GM18951 (cell line): ENCODE data around the gene MRPS2.

Source experiments
- POLR2A ChIP-seq: IDR thresholded peaks from 4 replicates; pipeline ENCODE4 v1.6.1; 2011; ENCODE audit warnings: mild to moderate bottlenecking; ENCODE audit not compliant: insufficient read length, insufficient read depth; ENCODE audit errors: extremely low read depth
- in situ Hi-C: fragments of 300-500 bp; cut with MboI; formaldehyde crosslinking; loops from one replicate; pipeline ENCODE4 v1.12.0; 2022; ENCODE audit warnings: low sequenced_read_pairs, mixed read lengths, inconsistent platforms; ENCODE audit not compliant: unreplicated experiment

Gene MRPS2

DNA sequence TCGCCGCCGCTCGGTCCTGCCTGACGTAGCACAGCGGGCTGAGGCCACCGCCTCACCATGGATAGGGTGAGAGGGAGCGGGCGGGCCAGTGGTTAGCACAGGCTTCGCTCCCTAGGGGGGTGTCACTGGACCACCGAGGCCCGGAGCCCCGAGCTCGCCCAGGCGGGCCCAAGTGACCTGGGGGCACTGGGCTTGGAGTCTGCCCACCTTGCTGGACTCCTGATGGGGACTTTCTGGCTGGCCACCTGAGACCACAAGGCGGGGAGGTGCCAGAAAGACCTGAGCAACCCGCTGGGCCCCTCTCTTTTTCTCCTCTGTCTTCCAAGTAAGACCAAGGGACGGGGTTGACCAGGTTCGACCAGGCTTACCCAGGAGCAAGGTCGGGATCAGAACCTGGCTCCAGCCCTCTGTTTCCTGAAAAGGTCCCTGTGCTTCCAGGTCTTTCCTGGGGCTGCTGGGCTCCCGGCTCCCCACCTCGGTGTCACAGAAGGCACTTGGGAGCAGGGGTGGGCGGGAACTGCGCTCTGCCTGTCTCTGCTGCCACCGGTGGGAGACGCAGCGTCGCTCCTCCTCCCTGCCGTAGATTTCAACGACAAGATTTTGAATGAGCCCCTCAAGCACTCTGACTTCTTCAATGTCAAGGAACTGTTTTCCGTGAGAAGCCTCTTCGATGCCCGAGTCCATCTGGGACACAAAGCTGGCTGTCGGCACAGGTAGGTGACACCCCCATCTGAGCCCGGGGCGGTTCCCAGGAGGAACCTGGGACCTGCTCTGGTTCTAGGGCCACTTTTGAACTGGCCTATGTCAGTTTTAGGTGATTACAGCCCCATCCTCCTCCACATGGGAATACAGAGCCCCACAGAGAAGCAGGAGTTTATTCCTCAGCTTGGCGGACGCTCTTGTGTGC is 1.0 kb downstream of the MRPS2 start:
- in situ Hi-C loops = no loop called here
- no peak for TF ChIP-seq POLR2A

DNA sequence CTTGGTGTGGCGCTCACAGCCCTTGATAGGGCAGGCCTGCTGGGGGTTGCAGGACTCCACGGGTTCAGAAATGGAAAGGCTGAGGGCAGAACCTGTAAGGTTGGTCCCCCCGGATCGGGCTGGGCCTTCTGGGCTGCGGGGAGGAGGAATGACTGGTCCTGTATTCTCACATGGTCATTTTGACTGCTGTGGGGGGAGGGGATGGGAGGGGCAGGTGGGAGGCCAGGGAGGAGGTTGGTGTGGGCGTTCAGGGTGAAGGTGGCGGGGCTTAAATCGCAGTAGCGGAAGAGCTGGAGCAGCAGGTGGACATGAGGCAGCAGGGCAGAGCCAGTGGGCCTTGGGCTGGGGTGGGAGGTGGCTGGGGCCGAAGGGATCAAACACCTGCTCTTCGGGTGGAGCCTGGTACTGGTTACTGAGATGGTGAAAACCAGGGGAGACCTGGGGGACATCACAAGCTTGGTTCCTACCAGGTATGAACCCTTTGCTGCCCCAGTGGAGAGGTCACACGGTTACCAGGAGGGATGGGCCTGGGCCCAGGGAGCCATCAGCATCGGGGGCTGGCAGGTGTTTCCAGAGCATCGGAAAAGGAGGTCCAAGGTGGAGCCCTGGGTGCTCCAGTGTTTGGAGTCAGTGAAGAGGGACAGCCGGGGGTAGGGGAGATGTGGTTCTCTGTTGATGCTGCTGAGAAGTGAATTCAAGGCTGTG is 1.8 kb downstream of the MRPS2 start:
- in situ Hi-C loops = no loop called here
- no peak for TF ChIP-seq POLR2A

DNA sequence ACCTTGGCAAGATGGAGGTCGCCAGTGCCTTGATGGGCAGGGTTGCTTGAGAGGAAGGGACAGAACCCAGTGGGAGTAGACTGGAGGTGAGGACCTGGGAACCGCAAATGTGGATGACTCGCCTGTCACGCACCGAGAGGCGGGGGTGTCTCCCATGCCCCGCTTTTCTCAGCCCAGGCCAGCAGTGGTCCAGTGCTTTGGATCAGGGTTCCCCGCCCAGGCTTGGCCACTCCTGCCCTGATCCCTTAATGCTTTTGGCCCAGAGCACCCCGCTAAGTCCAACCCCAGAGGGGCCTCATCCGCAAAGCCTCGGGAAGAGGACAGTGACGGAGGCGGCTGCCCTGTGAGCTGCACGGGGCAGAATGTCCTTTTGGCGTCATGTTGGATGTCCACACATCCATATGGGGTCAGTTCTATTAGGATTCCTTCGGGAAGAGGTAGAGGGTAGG is 2.4 kb downstream of the MRPS2 start:
- in situ Hi-C loops = no loop called here

DNA sequence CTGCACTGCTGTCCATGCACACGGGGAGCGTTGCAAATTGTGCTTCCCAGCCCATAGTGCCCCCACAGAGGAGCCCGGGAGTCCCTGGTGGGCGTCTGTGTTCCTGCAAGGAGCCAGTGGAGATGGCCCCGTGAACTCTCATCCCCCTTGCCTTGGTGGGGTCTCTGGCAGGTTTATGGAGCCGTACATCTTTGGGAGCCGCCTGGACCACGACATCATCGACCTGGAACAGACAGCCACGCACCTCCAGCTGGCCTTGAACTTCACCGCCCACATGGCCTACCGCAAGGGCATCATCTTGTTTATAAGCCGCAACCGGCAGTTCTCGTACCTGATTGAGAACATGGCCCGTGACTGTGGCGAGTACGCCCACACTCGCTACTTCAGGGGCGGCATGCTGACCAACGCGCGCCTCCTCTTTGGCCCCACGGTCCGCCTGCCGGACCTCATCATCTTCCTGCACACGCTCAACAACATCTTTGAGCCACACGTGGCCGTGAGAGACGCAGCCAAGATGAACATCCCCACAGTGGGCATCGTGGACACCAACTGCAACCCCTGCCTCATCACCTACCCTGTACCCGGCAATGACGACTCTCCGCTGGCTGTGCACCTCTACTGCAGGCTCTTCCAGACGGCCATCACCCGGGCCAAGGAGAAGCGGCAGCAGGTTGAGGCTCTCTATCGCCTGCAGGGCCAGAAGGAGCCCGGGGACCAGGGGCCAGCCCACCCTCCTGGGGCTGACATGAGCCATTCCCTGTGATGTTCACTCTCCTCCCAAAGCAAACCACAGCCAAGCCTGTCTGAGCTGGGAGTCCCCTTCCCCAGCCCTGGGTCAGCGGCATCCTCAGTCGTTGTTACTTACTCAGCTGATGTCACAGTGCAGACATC is 3.1 kb downstream of the MRPS2 start:
- no peak for TF ChIP-seq POLR2A
- in situ Hi-C loops = no loop called here

More for the DNA sequence above, 2.4 kb downstream of the MRPS2 start:
- no peak for TF ChIP-seq POLR2A

DNA sequence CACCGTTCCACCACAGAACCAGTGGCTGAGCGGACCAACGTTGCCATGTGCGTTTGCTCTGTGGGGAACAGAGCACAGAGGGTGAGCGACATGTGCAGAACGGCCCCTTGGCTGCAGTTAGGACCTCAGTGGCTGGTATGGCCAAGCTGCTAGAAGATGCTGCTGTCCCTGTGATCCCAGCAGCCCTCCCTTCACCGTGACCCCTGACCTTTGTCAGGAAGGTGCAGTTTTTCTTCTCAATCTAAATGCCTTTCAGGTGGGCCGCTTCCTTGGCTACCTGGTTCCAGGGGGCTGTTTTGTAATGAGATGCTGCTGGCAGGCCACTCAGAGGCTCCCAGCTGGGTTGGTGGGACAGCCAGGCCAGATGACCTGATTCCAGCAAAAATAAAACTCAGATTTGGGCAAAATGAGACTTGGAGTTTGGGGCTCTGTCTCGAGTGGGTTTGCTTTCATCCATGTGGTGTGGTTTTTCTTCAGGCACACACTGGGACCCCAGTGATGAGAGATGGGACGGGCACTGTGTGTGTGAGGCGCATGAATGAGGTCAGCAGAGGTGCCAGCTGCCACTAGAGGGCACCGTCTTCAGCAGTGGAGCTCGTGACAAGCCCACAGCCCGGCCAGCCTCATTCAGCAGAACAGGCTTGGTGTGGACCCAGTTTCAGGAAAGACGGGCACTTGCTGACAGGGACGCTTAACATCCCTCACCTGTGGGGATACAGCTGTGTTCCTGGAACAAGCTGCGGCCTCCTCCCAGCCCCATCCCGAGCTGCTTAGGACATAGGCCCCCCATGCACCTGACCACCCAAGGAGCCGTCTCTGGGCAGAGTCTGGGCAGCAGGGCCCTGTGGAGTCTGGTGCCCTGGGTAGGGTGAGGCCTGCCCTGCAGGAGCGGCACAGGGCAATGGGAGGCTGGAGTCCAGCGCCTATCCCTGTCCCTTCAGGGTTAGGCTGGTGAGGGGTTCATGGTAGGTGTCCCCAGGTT is 4.1 kb downstream of the MRPS2 start:
- in situ Hi-C loops = no loop called here
- TF ChIP-seq POLR2A = no peak

DNA sequence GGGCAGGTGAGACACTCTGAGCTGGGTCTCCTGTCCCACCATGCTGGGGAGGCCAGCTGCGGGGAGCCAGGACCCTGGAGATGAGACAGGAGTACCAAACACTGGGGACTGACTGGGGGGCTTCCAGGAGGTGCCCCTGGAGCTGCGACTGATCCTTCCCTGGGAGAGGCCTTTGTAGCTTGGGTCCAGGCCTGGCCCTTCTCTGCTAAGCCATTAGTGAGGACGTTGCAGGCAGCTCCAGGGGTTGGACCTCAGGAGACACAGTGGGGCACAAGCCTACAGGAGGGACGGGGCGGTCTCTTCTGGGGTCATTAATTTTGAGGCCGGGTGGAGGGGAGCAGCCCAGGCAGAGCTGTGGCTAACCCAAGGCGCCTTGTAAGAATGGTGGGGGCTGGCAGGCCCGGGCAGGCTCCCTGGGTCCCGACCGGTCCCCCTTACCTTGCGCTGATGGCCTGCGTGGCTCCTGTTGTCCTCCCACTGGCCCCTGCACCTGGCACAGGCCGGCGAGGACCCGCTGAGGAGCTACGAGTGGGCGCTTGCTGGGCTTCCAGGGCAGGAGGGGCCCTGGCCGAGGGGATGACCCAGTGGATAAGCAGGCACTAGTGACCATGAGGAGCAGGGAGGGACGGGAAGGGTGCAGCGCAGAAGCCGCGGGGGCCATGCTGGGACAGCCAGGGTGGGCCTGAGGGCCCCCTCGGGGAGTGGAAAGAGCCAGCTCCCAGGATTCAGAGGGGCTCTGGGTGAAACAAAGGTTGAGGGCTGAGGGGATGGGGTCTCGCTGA is 5.1 kb downstream of the MRPS2 start:
- in situ Hi-C loops = no loop called here
- TF ChIP-seq POLR2A = no peak

DNA sequence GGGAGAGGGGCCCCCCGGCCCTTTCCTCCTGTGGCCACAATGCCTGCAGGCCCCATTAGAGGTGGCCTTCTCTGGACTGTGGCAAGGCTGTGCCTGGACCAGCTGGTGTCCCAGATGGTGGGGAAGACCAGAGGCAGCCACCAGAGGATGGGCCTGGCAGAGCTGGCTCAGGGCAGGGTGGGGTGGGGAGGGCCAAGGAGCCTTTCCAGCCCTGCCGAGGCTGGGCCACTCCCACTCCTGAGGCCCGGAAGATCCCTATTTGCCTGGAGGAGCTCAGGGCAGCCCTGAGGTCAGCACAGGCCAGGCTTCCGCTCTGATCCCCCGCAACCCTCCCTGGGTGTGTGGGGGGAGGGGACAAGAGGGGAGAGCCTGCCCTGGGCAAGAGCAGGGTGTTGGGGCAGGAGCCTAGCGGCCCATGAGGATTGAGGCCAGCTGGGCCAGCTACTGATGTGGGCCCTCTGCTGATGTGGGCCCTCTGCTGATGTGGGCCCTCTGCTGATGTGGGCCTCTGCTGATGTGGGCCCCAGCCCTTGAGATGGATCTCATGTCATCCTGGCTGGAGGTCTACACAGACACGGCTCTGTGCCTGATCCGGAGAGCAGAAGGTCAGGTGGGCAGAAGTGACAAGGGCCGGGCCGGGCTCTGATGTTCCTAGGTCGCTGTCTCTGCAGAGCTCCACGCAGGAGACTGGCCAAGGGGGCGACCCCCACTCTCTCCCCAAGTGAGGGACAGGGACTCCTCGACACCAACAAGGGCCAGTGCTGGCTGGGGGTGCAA is 6.0 kb downstream of the MRPS2 start:
- in situ Hi-C loops = no loop called here
- TF ChIP-seq POLR2A = no peak

DNA sequence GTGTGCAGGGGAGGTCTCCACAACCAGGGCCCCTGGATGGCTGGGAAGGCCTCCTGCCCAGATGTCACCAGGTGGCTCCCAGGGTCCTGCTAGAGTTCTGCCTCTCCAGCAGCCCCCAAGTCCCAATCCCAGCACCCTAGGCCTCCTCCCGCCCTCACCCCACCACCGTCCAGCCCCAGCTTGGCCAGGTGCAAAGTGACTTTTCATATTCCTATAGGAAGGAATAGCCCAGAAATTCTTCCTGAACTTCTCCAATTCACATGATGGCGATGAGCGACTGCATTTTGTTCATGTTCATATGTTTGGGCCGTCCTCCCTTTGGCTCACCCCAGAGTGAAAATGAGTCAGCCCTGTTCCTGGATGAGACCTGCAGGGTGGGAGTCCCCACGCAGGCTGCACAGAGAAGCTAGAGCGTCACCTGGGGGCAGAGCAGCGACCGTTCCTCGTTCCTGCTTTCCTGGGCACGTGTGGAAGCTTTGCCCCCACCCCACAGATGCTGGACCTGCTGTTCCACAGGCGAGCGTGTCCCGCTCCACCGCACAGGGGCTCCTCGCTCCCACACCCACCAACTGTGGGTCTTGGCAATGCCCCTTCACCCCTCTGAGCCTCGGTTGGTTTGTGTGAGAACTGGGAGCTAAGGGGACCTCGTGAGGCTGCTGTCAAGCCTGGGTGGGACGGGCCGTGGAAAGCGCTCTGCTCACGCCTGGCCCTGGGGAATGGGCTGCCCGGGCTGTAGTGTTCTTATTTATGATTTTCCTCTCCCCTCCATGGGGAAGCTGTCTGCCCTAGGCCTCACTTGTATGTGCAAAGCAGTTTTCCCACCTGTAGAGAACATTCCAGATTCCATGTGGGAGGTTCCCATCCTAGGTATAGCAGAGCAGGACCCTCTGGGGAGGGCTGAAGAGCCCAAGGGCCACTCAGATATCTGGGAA is 6.9 kb downstream of the MRPS2 start:
- no peak for TF ChIP-seq POLR2A
- in situ Hi-C loops = no loop called here

DNA sequence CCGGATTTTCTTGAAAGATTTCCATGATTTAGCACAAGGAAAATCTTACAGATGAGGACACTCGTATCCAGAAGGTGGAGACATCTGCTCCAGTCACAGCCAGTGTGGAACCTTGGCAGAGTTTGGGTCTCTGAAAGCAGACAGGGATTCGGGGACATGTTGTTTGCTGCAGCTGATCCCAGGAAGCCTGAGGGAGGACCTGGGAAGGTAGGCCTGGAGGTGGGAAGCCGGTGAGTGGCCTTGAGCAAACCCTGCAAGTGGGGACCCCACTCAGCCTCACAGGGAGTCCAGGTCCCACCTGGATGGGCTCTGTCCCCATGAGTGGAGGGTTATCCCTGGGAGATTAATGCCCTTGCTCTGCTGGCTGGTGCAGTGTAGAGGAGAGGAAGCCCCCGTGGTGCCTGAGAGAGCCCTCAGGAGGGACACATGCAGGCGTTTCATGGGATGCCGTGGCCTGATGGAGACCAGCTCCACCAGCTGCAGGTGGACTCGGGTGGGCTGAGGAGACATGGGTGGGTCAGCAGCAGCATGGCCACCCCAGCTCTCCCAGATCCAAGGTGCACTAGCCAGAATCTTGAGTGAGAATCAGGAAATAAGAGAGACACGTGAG is 7.8 kb downstream of the MRPS2 start:
- no peak for TF ChIP-seq POLR2A
- in situ Hi-C loops = no loop called here
